Mesothelial cell of epicardium (in vitro differentiated cells): ENCODE results near the gene UGCG. TPM values are rescaled to one million over a fixed set of nuclear protein-coding genes. Genes with fewer than 3 reads are reported as not detected.

ENCODE experiments used
- DNase-seq, 2 experiments: peaks; one replicate each; pipeline ENCODE4 v3.0.0; 2021; ENCODE audit warnings: low spot score in 2 of 2; ENCODE audit not compliant: unreplicated experiment in 2 of 2
- H3K27ac Mint-ChIP-seq: 2 replicates; pipeline ENCODE4 v1.8.0; 2021; ENCODE audit warnings: mixed read lengths
- H3K27me3 Mint-ChIP-seq: 2 replicates; pipeline ENCODE4 v1.8.0; 2021; ENCODE audit warnings: low read depth, mixed read lengths
- H3K36me3 Mint-ChIP-seq: 2 replicates; pipeline ENCODE4 v1.8.0; 2021; ENCODE audit warnings: mixed read lengths
- H3K4me1 Mint-ChIP-seq: 2 replicates; pipeline ENCODE4 v1.8.0; 2021; ENCODE audit warnings: mixed read lengths
- H3K4me3 Mint-ChIP-seq: 2 replicates; pipeline ENCODE4 v1.8.0; 2021; ENCODE audit warnings: mild to moderate bottlenecking, moderate library complexity, mixed read lengths
- H3K9me3 Mint-ChIP-seq: 2 replicates; pipeline ENCODE4 v1.8.0; 2021; ENCODE audit warnings: mixed read lengths
- total RNA-seq: library from RNA; stranded (reverse); gene quantifications from 3 replicates; pipeline ENCODE4 v1.2.1, GENCODE V29; 2021
- TF ChIP-seq, protein P1 (sequence below): fragments of 200-600 bp; sonication (generic); IDR thresholded peaks from one replicate; pipeline ENCODE4 v1.5.0; 2021; ENCODE audit warnings: antibody characterized with exemption; ENCODE audit not compliant: unreplicated experiment

UGCG gene
- total RNA-seq, 1 donor from 2014 or later, result 27.0 TPM

DNA sequence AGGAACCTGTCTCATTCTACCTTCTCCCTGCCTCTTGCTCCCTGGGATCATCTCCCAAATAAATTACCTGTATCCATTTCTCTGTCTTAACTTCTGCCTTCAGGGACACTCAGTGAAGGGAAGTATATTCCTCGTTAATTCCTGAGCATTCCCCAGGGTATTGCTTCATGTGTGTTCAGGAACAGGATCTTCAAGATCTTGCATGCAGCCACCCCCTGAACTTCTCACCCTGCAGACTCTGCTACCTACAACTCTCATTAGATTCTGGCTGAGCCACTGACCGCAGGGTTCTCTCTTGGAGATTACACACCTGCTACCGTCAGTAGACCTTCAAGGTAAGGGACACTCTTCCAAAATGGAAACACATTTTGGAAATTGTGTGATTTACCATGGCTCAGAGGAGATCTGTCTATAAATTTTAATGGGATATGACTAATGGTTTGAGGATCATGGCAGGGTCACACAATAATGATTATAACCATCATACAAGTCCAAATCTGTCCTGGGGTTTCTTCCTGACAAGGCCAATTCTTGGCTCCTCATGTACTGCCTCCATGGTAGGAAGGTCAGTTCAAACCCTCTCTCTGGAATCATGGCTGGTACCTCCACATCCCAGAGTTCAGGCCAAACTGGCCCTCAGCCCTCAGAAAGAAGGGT is 38.9 kb upstream of the UGCG start:
- no peak for DNase-seq
- Mint-ChIP-seq H3K27me3 (no peaks in the 10 kb centered on the region), H3K4me1 (peaks cover 11% of the 10 kb centered on the region), H3K9me3 (peaks cover 18% of the 10 kb centered on the region), H3K27ac (peak overlapping the region; percentile 67), H3K4me3 (no peak overlapping the region), H3K36me3 (peaks cover 7% of the 10 kb centered on the region)
- TF ChIP-seq, protein P1, sequence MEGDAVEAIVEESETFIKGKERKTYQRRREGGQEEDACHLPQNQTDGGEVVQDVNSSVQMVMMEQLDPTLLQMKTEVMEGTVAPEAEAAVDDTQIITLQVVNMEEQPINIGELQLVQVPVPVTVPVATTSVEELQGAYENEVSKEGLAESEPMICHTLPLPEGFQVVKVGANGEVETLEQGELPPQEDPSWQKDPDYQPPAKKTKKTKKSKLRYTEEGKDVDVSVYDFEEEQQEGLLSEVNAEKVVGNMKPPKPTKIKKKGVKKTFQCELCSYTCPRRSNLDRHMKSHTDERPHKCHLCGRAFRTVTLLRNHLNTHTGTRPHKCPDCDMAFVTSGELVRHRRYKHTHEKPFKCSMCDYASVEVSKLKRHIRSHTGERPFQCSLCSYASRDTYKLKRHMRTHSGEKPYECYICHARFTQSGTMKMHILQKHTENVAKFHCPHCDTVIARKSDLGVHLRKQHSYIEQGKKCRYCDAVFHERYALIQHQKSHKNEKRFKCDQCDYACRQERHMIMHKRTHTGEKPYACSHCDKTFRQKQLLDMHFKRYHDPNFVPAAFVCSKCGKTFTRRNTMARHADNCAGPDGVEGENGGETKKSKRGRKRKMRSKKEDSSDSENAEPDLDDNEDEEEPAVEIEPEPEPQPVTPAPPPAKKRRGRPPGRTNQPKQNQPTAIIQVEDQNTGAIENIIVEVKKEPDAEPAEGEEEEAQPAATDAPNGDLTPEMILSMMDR, result no peak

DNA sequence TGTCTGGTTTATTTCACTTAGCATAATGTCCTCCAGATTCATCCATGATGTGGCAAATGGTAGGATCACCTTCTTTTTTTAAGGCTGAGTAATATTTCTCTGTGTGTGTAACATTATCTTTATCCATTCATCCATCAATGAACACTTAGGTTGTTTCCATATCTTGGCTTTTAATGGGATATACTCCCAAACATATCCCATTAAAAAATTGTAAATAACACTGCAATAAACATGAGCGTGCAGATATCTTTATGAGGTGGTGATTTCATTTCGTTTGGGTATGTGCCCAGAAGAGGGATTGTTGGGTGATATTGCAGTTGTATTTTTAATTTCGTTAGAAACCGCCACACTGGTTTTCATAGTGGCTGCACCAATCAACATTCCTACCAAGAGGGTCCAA is 36.2 kb upstream of the UGCG start:
- Mint-ChIP-seq H3K4me1 (peaks cover 11% of the 10 kb centered on the region), H3K36me3 (peaks cover 12% of the 10 kb centered on the region), H3K9me3 (peaks cover 30% of the 10 kb centered on the region), H3K27me3 (no peaks in the 10 kb centered on the region), H3K27ac (no peak overlapping the region), H3K4me3 (no peak overlapping the region)
- no peak for DNase-seq
- TF ChIP-seq, protein P1, result no peak

DNA sequence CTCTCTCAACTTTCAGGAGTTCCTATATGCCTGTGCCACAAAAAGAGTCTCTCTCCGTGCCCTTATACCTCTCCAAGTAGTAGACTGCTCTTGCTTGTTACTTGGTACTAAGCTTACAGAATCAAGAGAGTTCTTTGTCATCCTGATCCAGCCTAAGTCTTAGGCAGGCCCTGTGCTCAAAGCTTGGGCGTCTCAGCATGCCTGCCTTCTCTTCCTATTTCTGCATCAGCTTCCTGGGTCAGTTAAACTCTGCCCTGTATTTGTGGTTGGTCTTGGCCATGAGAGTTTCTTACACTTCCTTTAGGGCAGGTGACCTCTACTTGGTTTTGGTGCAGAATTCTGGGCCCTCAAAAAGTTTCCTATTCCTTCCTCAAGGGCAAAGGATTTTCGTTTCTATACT is 33.0 kb upstream of the UGCG start:
- Mint-ChIP-seq H3K9me3 (peaks cover 30% of the 10 kb centered on the region), H3K36me3 (peaks cover 12% of the 10 kb centered on the region), H3K27ac (no peak overlapping the region), H3K4me1 (no peaks in the 10 kb centered on the region), H3K27me3 (no peaks in the 10 kb centered on the region), H3K4me3 (no peak overlapping the region)
- TF ChIP-seq, protein P1, result no peak
- DNase-seq, result no peak

DNA sequence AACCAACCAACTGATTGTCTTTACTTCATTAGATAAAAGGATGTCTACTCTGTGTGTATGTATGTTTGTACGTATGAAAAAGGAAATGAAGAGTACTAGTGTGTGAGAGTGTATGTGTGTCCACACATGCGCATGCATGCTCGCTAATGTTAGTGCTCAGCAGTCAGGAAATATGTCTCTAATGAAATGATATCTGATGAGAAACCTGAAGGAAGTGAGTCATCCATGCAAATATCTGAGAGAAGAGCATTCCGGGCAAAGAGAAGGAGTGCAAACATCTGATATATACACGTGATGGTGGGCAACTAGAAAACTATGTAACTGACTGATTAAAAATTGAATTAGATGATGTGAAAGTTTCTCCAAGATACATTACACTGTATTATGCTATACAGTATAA is 29.6 kb upstream of the UGCG start:
- Mint-ChIP-seq H3K36me3 (peaks cover 6% of the 10 kb centered on the region), H3K9me3 (peaks cover 17% of the 10 kb centered on the region), H3K4me3 (no peak overlapping the region), H3K4me1 (peaks cover 4% of the 10 kb centered on the region), H3K27me3 (no peaks in the 10 kb centered on the region), H3K27ac (no peak overlapping the region)
- no peak for DNase-seq
- TF ChIP-seq, protein P1, result no peak

DNA sequence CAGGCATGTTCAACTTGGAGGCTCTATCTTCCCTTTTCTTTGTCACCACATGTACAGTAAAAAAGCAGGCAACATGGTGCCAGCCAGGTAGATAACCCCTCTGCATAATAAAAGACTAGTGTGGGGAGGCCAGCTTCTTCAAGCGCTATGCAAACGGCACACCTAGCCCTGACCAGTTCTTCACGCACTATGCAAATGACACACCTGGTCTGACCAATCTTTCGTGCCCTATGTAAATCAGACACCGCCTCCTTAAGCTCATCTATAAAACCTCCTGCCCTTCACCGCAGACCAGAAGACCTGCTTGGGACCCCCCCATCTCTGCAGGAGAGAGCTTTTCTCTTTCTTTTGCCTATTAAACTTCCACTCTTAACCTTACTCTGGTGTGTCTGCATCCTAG is 28.1 kb upstream of the UGCG start:
- H3K36me3 Mint-ChIP-seq, result no peaks in the 10 kb centered on the region
- H3K4me1 Mint-ChIP-seq, result peaks cover 5% of the 10 kb centered on the region
- H3K27ac Mint-ChIP-seq, result no peak overlapping the region
- DNase-seq, result no peak
- no peak overlapping the region for H3K4me3 Mint-ChIP-seq
- TF ChIP-seq, protein P1, result no peak
- H3K9me3 Mint-ChIP-seq, result peaks cover 7% of the 10 kb centered on the region
- H3K27me3 Mint-ChIP-seq, result no peaks in the 10 kb centered on the region
